HepG2 (cell line): ENCODE measurements around the gene SAP30. TPM values are rescaled to one million over a fixed set of nuclear protein-coding genes. Genes with fewer than 3 reads are reported as not detected.

ENCODE experiments used
- BORCS8-MEF2B ChIP-seq: sonication (generic); formaldehyde crosslinking; IDR thresholded peaks from 2 replicates; pipeline ENCODE4 v1.8.0; 2022; ENCODE audit warnings: mild to moderate bottlenecking, missing genetic modification reagents
- FOXK1 ChIP-seq: sonication (generic); formaldehyde crosslinking; IDR thresholded peaks from 2 replicates; pipeline ENCODE4 v1.4.0; 2020; ENCODE audit warnings: low read depth, missing genetic modification reagents, borderline replicate concordance
- FOXP1 ChIP-seq, 2 experiments: fragments of 450-650 bp in 1 of 2; IDR thresholded peaks; 2 replicates each; pipeline ENCODE4 v1.6.1; 2017 to 2018; ENCODE audit warnings: antibody characterized with exemption in 1 of 2
- GFI1 ChIP-seq: sonication (generic); formaldehyde crosslinking; IDR thresholded peaks from 2 replicates; pipeline ENCODE4 v1.5.0; 2020; ENCODE audit warnings: missing genetic modification reagents, mild to moderate bottlenecking, borderline replicate concordance
- HINFP ChIP-seq: sonication (generic); formaldehyde crosslinking; IDR thresholded peaks from 2 replicates; pipeline ENCODE4 v1.4.0; 2020; ENCODE audit warnings: low read depth, mild to moderate bottlenecking, missing genetic modification reagents
- HMGXB4 ChIP-seq, 2 experiments: sonication (generic) in 1 of 2; formaldehyde crosslinking in 1 of 2; IDR thresholded peaks; 2 replicates each; pipeline versions ENCODE4 v1.4.0 to v1.6.1; 2018 to 2020; ENCODE audit warnings: missing genetic modification reagents in 2 of 2, borderline replicate concordance in 1 of 2, low read depth in 1 of 2, mild to moderate bottlenecking in 1 of 2, missing biosample characterization in 1 of 2
- KAT7 ChIP-seq: IDR thresholded peaks from 2 replicates; pipeline ENCODE4 v1.6.1; 2018; ENCODE audit warnings: borderline replicate concordance, missing compliant biosample characterization
- KMT2A ChIP-seq: sonication (generic); formaldehyde crosslinking; IDR thresholded peaks from 2 replicates; pipeline ENCODE4 v1.4.0; 2020; ENCODE audit warnings: missing genetic modification reagents
- RCOR2 ChIP-seq: IDR thresholded peaks from 2 replicates; pipeline ENCODE4 v1.6.1; 2016; ENCODE audit warnings: missing biosample characterization, missing genetic modification reagents
- TBX2 ChIP-seq: sonication (generic); formaldehyde crosslinking; IDR thresholded peaks from 2 replicates; pipeline ENCODE4 v1.5.0; 2020; ENCODE audit warnings: missing genetic modification reagents, mild to moderate bottlenecking, borderline replicate concordance
- YY1 ChIP-seq: IDR thresholded peaks from 2 replicates; pipeline ENCODE4 v1.6.1; 2011; ENCODE audit warnings: low read length, low read depth, moderate library complexity, mild to moderate bottlenecking; ENCODE audit not compliant: insufficient read depth, insufficient replicate concordance
- ZNF17 ChIP-seq: sonication (generic); formaldehyde crosslinking; IDR thresholded peaks from 2 replicates; pipeline ENCODE4 v1.5.0; 2020; ENCODE audit warnings: mild to moderate bottlenecking, missing genetic modification reagents
- ZNF30 ChIP-seq: sonication (generic); formaldehyde crosslinking; IDR thresholded peaks from 2 replicates; pipeline ENCODE4 v1.5.0; 2020; ENCODE audit warnings: mild to moderate bottlenecking, missing genetic modification reagents
- ZNF317 ChIP-seq: sonication (generic); formaldehyde crosslinking; IDR thresholded peaks from 2 replicates; pipeline ENCODE4 v1.5.0; 2020; ENCODE audit warnings: mild to moderate bottlenecking, missing genetic modification reagents
- ZSCAN21 ChIP-seq: sonication (generic); formaldehyde crosslinking; IDR thresholded peaks from 2 replicates; pipeline ENCODE4 v1.8.0; 2022; ENCODE audit warnings: mild to moderate bottlenecking, missing genetic modification reagents, moderate library complexity, borderline replicate concordance
- polyA plus RNA-seq, 8 experiments: library from polyadenylated mRNA; depleted of rRNA in 3 of 8; stranded (reverse) in 7 of 8; unstranded in 1 of 8; fragments of >200 nt; fragmentation: Illumina TruSeq in 4 of 8; extraction: Trizol in 4 of 8; gene quantifications; 2 replicates each; pipeline versions ENCODE4 v1.2.1 to v1.2.3, GENCODE V29; 2011 to 2016; ENCODE audit warnings: low read depth in 4 of 8, missing spikeins in 1 of 8, mixed read lengths in 1 of 8; ENCODE audit not compliant: insufficient read depth in 1 of 8
- total RNA-seq, 5 experiments: library from RNA; depleted of rRNA; stranded (reverse); fragments of >200 nt; fragmentation: Illumina TruSeq; extraction: Trizol; gene quantifications; 2 replicates each; pipeline ENCODE4 v1.2.3, GENCODE V29; 2016; ENCODE audit warnings: low read depth in 1 of 5
- TF ChIP-seq, protein P1 (sequence below): sonication (generic); formaldehyde crosslinking; IDR thresholded peaks from 2 replicates; pipeline ENCODE4 v1.4.0; 2020; ENCODE audit warnings: mild to moderate bottlenecking, missing genetic modification reagents, borderline replicate concordance
- TF ChIP-seq, protein P2 (sequence below): sonication (generic); formaldehyde crosslinking; IDR thresholded peaks from 2 replicates; pipeline ENCODE4 v1.5.1; 2020; ENCODE audit warnings: mild to moderate bottlenecking, missing genetic modification reagents, borderline replicate concordance

SAP30 gene
- total and polyA plus RNA-seq, 2 of the 13 experiments (the other 11 are each of a cell fraction or from before 2014, with no cell fraction given) = 14.2 to 25.1 TPM

GRCh38 chr4:173334891-173335752 lies 35.6 kb upstream of the SAP30 start (continued):
- TF ChIP-seq, protein P1, sequence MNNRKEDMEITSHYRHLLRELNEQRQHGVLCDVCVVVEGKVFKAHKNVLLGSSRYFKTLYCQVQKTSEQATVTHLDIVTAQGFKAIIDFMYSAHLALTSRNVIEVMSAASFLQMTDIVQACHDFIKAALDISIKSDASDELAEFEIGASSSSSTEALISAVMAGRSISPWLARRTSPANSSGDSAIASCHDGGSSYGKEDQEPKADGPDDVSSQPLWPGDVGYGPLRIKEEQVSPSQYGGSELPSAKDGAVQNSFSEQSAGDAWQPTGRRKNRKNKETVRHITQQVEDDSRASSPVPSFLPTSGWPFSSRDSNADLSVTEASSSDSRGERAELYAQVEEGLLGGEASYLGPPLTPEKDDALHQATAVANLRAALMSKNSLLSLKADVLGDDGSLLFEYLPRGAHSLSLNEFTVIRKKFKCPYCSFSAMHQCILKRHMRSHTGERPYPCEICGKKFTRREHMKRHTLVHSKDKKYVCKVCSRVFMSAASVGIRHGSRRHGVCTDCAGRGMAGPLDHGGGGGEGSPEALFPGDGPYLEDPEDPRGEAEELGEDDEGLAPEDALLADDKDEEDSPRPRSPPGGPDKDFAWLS (CRISPR knock-in tag) = no peak
- TF ChIP-seq ZNF30 (CRISPR knock-in tag) (no peak), ZNF317 (CRISPR knock-in tag) (peak; percentile 21; the same call in 1 of the 2 replicates), BORCS8-MEF2B (CRISPR knock-in tag) (no peak), HINFP (no peak), FOXP1 (IDR thresholded peaks at IDR 0.05) (no peak), FOXP1 (CRISPR knock-in tag; IDR thresholded peaks at IDR 0.05) (peak; percentile 13; the same call in 1 of the 2 replicates), GFI1 (CRISPR knock-in tag) (peak; percentile 3; the same call in 1 of the 2 replicates), FOXK1 (0 out of 2 replicates have a peak, but pooled peaks have one; percentile 24), ZNF17 (no peak), ZSCAN21 (CRISPR knock-in tag) (no peak), KMT2A (CRISPR knock-in tag) (peak; percentile 83), TBX2 (peak; percentile 6; the same call in 1 of the 2 replicates), YY1 (peak; percentile 27), KAT7 (peak; percentile 60; the same call in 1 of the 2 replicates), RCOR2 (no peak), HMGXB4 (CRISPR knock-in tag; IDR thresholded peaks at IDR 0.05; ENCODE audit: borderline replicate concordance in 1 of 2, low read depth in 1 of 2) (no peak)
- TF ChIP-seq, protein P2, sequence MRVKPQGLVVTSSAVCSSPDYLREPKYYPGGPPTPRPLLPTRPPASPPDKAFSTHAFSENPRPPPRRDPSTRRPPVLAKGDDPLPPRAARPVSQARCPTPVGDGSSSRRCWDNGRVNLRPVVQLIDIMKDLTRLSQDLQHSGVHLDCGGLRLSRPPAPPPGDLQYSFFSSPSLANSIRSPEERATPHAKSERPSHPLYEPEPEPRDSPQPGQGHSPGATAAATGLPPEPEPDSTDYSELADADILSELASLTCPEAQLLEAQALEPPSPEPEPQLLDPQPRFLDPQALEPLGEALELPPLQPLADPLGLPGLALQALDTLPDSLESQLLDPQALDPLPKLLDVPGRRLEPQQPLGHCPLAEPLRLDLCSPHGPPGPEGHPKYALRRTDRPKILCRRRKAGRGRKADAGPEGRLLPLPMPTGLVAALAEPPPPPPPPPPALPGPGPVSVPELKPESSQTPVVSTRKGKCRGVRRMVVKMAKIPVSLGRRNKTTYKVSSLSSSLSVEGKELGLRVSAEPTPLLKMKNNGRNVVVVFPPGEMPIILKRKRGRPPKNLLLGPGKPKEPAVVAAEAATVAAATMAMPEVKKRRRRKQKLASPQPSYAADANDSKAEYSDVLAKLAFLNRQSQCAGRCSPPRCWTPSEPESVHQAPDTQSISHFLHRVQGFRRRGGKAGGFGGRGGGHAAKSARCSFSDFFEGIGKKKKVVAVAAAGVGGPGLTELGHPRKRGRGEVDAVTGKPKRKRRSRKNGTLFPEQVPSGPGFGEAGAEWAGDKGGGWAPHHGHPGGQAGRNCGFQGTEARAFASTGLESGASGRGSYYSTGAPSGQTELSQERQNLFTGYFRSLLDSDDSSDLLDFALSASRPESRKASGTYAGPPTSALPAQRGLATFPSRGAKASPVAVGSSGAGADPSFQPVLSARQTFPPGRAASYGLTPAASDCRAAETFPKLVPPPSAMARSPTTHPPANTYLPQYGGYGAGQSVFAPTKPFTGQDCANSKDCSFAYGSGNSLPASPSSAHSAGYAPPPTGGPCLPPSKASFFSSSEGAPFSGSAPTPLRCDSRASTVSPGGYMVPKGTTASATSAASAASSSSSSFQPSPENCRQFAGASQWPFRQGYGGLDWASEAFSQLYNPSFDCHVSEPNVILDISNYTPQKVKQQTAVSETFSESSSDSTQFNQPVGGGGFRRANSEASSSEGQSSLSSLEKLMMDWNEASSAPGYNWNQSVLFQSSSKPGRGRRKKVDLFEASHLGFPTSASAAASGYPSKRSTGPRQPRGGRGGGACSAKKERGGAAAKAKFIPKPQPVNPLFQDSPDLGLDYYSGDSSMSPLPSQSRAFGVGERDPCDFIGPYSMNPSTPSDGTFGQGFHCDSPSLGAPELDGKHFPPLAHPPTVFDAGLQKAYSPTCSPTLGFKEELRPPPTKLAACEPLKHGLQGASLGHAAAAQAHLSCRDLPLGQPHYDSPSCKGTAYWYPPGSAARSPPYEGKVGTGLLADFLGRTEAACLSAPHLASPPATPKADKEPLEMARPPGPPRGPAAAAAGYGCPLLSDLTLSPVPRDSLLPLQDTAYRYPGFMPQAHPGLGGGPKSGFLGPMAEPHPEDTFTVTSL (CRISPR knock-in tag) = no peak
